Activated CD4-positive, alpha-beta T cell treated with anti-CD3 and anti-CD28 coated beads, Interleukin-10, Interleukin-2, amounts not matched to agents 100 ng/mL and 50 ng/mL, durations not matched to agents 16 hours and 8 hours (primary cell): ENCODE measurements around the gene DGKA.
A peak's percentile ranks its signal among the peaks of the same experiment; 100 is the strongest.

Experiments
- DNase-seq: peaks from one replicate; pipeline ENCODE4 v3.0.0-alpha.2; 2020

The DGKA gene

GRCh38 chr12:55931780-55932550 lies 1.0 kb downstream of the DGKA start:
- no peak for DNase-seq

- DNase-seq: peak; percentile 69
These were observed 1.6 kb downstream of the DGKA start for GRCh38 chr12:55932551-55932910.

GRCh38 chr12:55933169-55933798 lies 2.3 kb downstream of the DGKA start:
- no peak for DNase-seq

GRCh38 chr12:55933799-55934742 lies 3.1 kb downstream of the DGKA start:
- no peak for DNase-seq

GRCh38 chr12:55934773-55935172 lies 3.8 kb downstream of the DGKA start:
- DNase-seq: no peak

GRCh38 chr12:55935738-55936151 lies 4.8 kb downstream of the DGKA start:
- DNase-seq: no peak

- no peak for DNase-seq
These were observed 7.0 kb downstream of the DGKA start for GRCh38 chr12:55937981-55938380.

GRCh38 chr12:55938826-55939501 lies 8.0 kb downstream of the DGKA start:
- no peak for DNase-seq

- peak; percentile 91 for DNase-seq
These were observed 9.2 kb downstream of the DGKA start for GRCh38 chr12:55940065-55940732.

- no peak for DNase-seq
These were observed 11.1 kb downstream of the DGKA start for GRCh38 chr12:55942055-55942454.

GRCh38 chr12:55942577-55943136 lies 11.7 kb downstream of the DGKA start:
- no peak for DNase-seq

GRCh38 chr12:55946553-55946952 lies 15.6 kb downstream of the DGKA start:
- no peak for DNase-seq

GRCh38 chr12:55955344-55955743 lies 24.4 kb downstream of the DGKA start:
- no peak for DNase-seq

- peak; percentile 51 for DNase-seq
These were observed 25.0 kb downstream of the DGKA start for GRCh38 chr12:55955800-55956508.

GRCh38 chr12:55957106-55957859 lies 26.3 kb downstream of the DGKA start:
- no peak for DNase-seq

GRCh38 chr12:55963760-55964159 lies 32.8 kb downstream of the DGKA start:
- no peak for DNase-seq

- no peak for DNase-seq
These were observed 34.3 kb downstream of the DGKA start for GRCh38 chr12:55965240-55965639.

- DNase-seq: no peak
These were observed 35.0 kb downstream of the DGKA start, which contains the start of gene PMEL for GRCh38 chr12:55965941-55966407. PMEL (minus strand) TSS chr12:55966042; CDS start chr12:55966011, 31 bp downstream.

GRCh38 chr12:55966408-55967281 lies 35.7 kb downstream of the DGKA start, which contains the start of gene CDK2:
CDK2 (plus strand) TSS chr12:55966830; CDS start chr12:55967009, 179 bp downstream.
- DNase-seq: peak; percentile 93
